ENCODE data around the gene KCND1.

DNA sequence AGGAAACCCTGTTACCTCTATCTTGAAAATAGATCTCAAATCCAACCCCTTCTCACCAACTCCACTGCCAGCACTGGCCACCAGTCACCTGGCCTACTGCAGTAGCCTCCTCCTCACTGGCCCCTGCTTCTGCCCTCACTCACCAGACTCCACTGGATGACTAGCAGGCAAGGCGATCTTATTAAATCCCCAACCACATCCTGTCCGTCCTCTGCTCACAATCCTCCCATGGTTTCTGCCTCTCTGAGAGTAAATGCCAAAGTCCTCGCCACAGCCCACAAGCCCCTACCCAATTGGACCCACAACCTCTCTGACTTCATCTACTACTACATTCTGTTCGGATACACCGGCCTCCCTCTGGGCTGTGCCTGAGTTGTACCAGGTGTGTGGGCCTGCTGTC is 47.4 kb downstream of the KCND1 start:
- TF ChIP-seq POLR2AphosphoS5 (IDR thresholded peaks at IDR 0.05): no peak
- TF ChIP-seq, protein P1, sequence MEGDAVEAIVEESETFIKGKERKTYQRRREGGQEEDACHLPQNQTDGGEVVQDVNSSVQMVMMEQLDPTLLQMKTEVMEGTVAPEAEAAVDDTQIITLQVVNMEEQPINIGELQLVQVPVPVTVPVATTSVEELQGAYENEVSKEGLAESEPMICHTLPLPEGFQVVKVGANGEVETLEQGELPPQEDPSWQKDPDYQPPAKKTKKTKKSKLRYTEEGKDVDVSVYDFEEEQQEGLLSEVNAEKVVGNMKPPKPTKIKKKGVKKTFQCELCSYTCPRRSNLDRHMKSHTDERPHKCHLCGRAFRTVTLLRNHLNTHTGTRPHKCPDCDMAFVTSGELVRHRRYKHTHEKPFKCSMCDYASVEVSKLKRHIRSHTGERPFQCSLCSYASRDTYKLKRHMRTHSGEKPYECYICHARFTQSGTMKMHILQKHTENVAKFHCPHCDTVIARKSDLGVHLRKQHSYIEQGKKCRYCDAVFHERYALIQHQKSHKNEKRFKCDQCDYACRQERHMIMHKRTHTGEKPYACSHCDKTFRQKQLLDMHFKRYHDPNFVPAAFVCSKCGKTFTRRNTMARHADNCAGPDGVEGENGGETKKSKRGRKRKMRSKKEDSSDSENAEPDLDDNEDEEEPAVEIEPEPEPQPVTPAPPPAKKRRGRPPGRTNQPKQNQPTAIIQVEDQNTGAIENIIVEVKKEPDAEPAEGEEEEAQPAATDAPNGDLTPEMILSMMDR (IDR thresholded peaks at IDR 0.05 in 8 of 11, conservative IDR thresholded peaks at IDR 0.05 in 3 of 11): no peak
- no peak for TF ChIP-seq POLR2A (IDR thresholded peaks at IDR 0.05)

Measured in spleen (tissue), 7 donors.